HEK293 (cell line): ENCODE measurements around the gene CMTM2.

Source experiments
- ATF2 ChIP-seq: fragments of 450-650 bp; formaldehyde crosslinking; IDR thresholded peaks from 2 replicates; pipeline ENCODE4 v1.5.1; 2016; ENCODE audit warnings: missing biosample characterization, missing genetic modification characterization, low read depth
- BCL11A ChIP-seq: fragments of 450-650 bp; formaldehyde crosslinking; IDR thresholded peaks from 2 replicates; pipeline ENCODE4 v1.5.1; 2016; ENCODE audit warnings: low read depth, missing biosample characterization, missing genetic modification characterization
- GLIS1 ChIP-seq: fragments of 450-650 bp; formaldehyde crosslinking; IDR thresholded peaks from 2 replicates; pipeline ENCODE4 v1.5.1; 2016; ENCODE audit warnings: missing biosample characterization, missing genetic modification characterization
- HOXA7 ChIP-seq: sonication (generic); formaldehyde crosslinking; IDR thresholded peaks from 2 replicates; pipeline ENCODE4 v1.8.1; 2022; ENCODE audit warnings: missing genetic modification reagents, borderline replicate concordance
- KLF10 ChIP-seq: fragments of 450-650 bp; IDR thresholded peaks from 2 replicates; pipeline ENCODE4 v1.5.1; 2018; ENCODE audit warnings: missing biosample characterization, mild to moderate bottlenecking, missing genetic modification characterization
- PRDM10 ChIP-seq: fragments of 450-650 bp; formaldehyde crosslinking; IDR thresholded peaks from 2 replicates; pipeline ENCODE4 v1.5.1; 2016; ENCODE audit warnings: missing biosample characterization, missing genetic modification characterization
- SCRT2 ChIP-seq: fragments of 450-650 bp; formaldehyde crosslinking; IDR thresholded peaks from 2 replicates; pipeline ENCODE4 v1.5.1; 2016; ENCODE audit warnings: missing biosample characterization, missing genetic modification characterization
- TRIM28 ChIP-seq: IDR thresholded peaks from 2 replicates; pipeline ENCODE4 v1.6.1; 2011; ENCODE audit warnings: low read length, control low read depth, borderline replicate concordance
- YY1 ChIP-seq: fragments of 450-650 bp; formaldehyde crosslinking; IDR thresholded peaks from 2 replicates; pipeline ENCODE4 v1.5.1; 2018; ENCODE audit warnings: missing biosample characterization, missing genetic modification characterization
- YY2 ChIP-seq: fragments of 450-650 bp; formaldehyde crosslinking; IDR thresholded peaks from 2 replicates; pipeline ENCODE4 v1.5.1; 2016; ENCODE audit warnings: missing biosample characterization, missing genetic modification characterization
- ZBTB10 ChIP-seq: fragments of 450-650 bp; formaldehyde crosslinking; IDR thresholded peaks from 2 replicates; pipeline ENCODE4 v1.5.1; 2016; ENCODE audit warnings: missing biosample characterization, missing genetic modification characterization
- ZBTB17 ChIP-seq: fragments of 450-650 bp; formaldehyde crosslinking; IDR thresholded peaks from 2 replicates; pipeline ENCODE4 v1.5.1; 2016; ENCODE audit warnings: missing biosample characterization, missing genetic modification characterization
- ZBTB49 ChIP-seq: fragments of 450-650 bp; formaldehyde crosslinking; IDR thresholded peaks from 2 replicates; pipeline ENCODE4 v1.5.1; 2016; ENCODE audit warnings: missing biosample characterization, missing genetic modification characterization, low read depth
- ZFP37 ChIP-seq: fragments of 450-650 bp; formaldehyde crosslinking; IDR thresholded peaks from 2 replicates; pipeline ENCODE4 v1.5.1; 2016; ENCODE audit warnings: missing biosample characterization, missing genetic modification characterization
- ZNF132 ChIP-seq: fragments of 450-650 bp; formaldehyde crosslinking; IDR thresholded peaks from 2 replicates; pipeline ENCODE4 v1.5.1; 2017; ENCODE audit warnings: missing biosample characterization, missing genetic modification characterization, borderline replicate concordance
- ZNF174 ChIP-seq: fragments of 450-650 bp; formaldehyde crosslinking; IDR thresholded peaks from 2 replicates; pipeline ENCODE4 v1.5.0; 2017; ENCODE audit warnings: missing biosample characterization, mild to moderate bottlenecking, missing genetic modification characterization
- ZNF366 ChIP-seq: fragments of 450-650 bp; formaldehyde crosslinking; conservative IDR thresholded peaks from 2 replicates; pipeline ENCODE4 v1.5.1; 2016; ENCODE audit warnings: missing biosample characterization, missing genetic modification characterization
- ZNF391 ChIP-seq: fragments of 450-650 bp; formaldehyde crosslinking; IDR thresholded peaks from 2 replicates; pipeline ENCODE4 v1.5.1; 2016; ENCODE audit warnings: low read depth, missing biosample characterization, missing genetic modification characterization, borderline replicate concordance
- ZNF423 ChIP-seq: fragments of 450-650 bp; formaldehyde crosslinking; IDR thresholded peaks from 2 replicates; pipeline ENCODE4 v1.5.1; 2016; ENCODE audit warnings: missing biosample characterization, missing genetic modification characterization
- ZNF449 ChIP-seq: fragments of 450-650 bp; formaldehyde crosslinking; IDR thresholded peaks from 2 replicates; pipeline ENCODE4 v1.5.1; 2017; ENCODE audit warnings: missing biosample characterization, mild to moderate bottlenecking, missing genetic modification characterization, moderate library complexity
- ZNF48 ChIP-seq: fragments of 450-650 bp; formaldehyde crosslinking; IDR thresholded peaks from 2 replicates; pipeline ENCODE4 v1.5.1; 2016; ENCODE audit warnings: missing biosample characterization, missing genetic modification characterization
- ZNF488 ChIP-seq: fragments of 450-650 bp; formaldehyde crosslinking; IDR thresholded peaks from 2 replicates; pipeline ENCODE4 v1.5.1; 2016; ENCODE audit warnings: missing biosample characterization, missing genetic modification characterization
- ZNF621 ChIP-seq: fragments of 450-650 bp; formaldehyde crosslinking; IDR thresholded peaks from 2 replicates; pipeline ENCODE4 v1.5.1; 2017; ENCODE audit warnings: missing biosample characterization, missing genetic modification characterization
- ZNF707 ChIP-seq: fragments of 450-650 bp; formaldehyde crosslinking; IDR thresholded peaks from 2 replicates; pipeline ENCODE4 v1.5.1; 2016; ENCODE audit warnings: missing biosample characterization, missing genetic modification characterization
- ZSCAN18 ChIP-seq: fragments of 450-650 bp; formaldehyde crosslinking; IDR thresholded peaks from 2 replicates; pipeline ENCODE4 v1.5.1; 2016; ENCODE audit warnings: missing biosample characterization, missing genetic modification characterization

CMTM2 gene

GRCh38 chr16:66605177-66605978 is 26.1 kb downstream of the CMTM2 start (continued):
- no peak for TF ChIP-seq ZBTB49 (tag by site-specific recombination)
- TF ChIP-seq YY1, result no peak
- TF ChIP-seq ATF2 (tag by site-specific recombination), result no peak
- TF ChIP-seq ZNF449 (tag by site-specific recombination), result peak; percentile 70; the same call in 1 of the 2 replicates
- TF ChIP-seq ZFP37, result no peak
- TF ChIP-seq TRIM28, result no peak
- TF ChIP-seq ZNF132 (tag by site-specific recombination), result no peak
- no peak for TF ChIP-seq HOXA7 (CRISPR knock-in tag)
- TF ChIP-seq ZNF366 (tag by site-specific recombination), result no peak
- TF ChIP-seq PRDM10 (tag by site-specific recombination), result peak; percentile 76
- no peak for TF ChIP-seq ZNF174
- no peak for TF ChIP-seq ZNF48 (tag by site-specific recombination)
- 0 out of 2 replicates have a peak, but pooled peaks have one; percentile 50 for TF ChIP-seq BCL11A (tag by site-specific recombination)
- peak; percentile 67 for TF ChIP-seq GLIS1 (tag by site-specific recombination)
- no peak for TF ChIP-seq ZNF488
- TF ChIP-seq YY2 (tag by site-specific recombination), result no peak
- TF ChIP-seq ZNF423, result 0 out of 2 replicates have a peak, but pooled peaks have one; percentile 16
- no peak for TF ChIP-seq ZNF621 (tag by site-specific recombination)
- TF ChIP-seq ZNF707, result no peak
- TF ChIP-seq KLF10 (tag by site-specific recombination), result no peak
- no peak for TF ChIP-seq ZNF391 (tag by site-specific recombination)
- TF ChIP-seq SCRT2 (tag by site-specific recombination), result peak; percentile 99
- TF ChIP-seq ZBTB17 (tag by site-specific recombination), result no peak
- TF ChIP-seq ZSCAN18 (tag by site-specific recombination), result no peak
- TF ChIP-seq ZBTB10 (tag by site-specific recombination), result no peak
